HG02943 (cell line): Measurements from ENCODE around the gene MIGA1.
A peak's percentile ranks its signal among the peaks of the same experiment; 100 is the strongest.
"Not testable (repeated sequence)": the region's sequence is repeated elsewhere in the genome, so short reads cannot be mapped to it uniquely, and the experiment has no call there.

Experiments used
- ATAC-seq: cut with Tn5 transposase; IDR thresholded peaks from one replicate; pipeline ENCODE4 v1.9.1; 2021; ENCODE audit warnings: mild to moderate bottlenecking, low read depth, moderate library complexity; ENCODE audit not compliant: unreplicated experiment

Gene MIGA1, protein sequence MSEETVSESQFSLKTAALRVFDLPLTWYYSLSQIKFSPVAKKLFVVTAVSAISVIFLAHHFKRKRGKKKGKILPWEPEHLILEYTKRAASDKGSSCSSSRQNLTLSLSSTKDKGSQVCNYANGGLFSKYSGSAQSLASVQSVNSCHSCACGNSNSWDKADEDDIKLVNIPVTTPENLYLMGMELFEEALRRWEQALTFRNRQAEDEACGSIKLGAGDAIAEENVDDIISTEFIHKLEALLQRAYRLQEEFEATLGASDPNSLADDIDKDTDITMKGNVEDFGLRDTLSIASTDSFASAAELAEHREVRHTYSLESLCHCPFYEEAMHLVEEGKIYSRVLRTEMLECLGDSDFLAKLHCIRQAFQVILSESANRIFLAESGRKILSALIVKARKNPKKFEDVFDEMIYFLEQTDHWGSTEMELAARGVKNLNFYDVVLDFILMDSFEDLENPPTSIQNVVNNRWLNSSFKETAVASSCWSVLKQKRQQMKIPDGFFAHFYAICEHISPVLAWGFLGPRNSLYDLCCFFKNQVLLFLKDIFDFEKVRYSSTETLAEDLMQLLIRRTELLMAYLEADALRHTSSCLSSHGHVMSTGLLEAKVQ

DNA sequence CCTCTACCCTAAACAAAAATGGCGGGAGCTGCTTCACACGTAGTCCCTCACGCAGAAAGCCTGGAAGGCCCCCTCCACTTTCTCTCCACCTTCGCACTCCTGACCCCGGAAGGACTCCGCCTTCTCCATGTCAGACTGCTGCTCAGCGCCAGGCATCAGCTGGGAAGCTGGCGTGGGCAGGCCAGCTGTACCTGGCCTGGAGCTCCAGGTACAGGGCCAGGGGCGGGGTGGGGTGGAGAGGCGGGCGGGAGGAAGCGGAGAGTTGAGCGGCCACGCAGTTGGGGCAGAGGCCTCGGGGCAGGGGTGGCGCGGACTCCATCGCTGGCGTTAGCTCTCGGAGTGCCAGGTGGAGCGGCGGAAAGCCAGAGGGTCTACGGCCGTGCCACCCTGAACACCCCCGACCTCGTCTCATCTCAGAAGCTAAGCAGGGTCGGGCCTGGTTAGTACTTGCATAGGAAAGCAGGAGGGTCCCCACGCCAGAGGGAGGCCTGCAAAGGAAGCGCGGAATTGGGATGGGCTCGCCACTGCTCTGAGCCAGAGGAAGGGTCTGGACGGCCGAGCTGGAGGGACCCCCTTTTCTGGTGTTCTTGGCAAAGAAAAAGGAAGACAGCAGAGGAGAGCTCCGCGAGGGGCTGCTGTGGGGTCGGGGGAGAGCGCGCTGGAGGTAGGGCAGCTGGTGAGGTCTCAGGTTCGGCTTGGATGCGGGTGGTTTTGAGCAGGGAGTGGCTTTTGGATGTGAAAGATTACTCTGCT is at the start of gene MIGA1:
Gene MIGA1, plus strand, starts transcription at position 121 of the 753 bp plus-strand sequence. CDS start 3,604 bp downstream, outside the sequence.
- ATAC-seq: peak; percentile 89

DNA sequence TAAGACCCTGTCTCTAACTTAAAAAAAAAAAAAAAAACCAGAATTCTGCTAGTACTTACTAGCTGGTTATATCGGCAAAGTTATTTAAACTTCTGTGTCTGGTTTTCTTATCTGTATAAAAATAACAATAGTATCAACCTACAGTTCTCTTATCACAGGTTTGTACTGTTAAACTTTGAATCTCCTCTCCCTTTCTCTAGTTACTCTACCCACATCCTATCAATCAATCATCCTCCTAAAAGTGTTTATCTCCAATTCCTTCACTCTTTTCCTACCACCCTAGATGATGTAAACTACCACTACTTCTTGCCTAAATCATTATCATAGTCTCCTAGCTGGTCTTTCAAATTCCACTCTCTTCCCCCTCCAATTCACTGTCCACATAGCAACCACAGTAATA is 47.4 kb upstream of the MIGA1 start:
- ATAC-seq: no peak

DNA sequence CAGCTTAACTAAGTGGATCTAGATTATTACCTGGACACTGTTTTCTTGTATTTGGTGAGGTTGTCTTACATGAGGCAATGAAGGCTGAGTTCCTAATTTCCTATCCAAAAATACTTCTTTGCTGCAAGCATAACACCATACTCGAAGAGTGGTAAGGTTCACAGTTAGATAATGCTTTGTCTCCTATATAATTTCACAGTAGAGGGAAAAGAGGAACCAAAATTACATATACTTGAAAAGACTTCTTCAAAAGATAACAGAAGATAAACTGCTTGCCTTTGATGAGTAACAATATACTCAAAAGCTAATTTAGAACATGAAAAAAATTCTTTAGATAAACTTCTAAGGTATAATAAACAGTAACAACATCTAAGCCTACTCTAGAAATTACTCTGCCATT is 40.2 kb upstream of the MIGA1 start:
- ATAC-seq: no peak

DNA sequence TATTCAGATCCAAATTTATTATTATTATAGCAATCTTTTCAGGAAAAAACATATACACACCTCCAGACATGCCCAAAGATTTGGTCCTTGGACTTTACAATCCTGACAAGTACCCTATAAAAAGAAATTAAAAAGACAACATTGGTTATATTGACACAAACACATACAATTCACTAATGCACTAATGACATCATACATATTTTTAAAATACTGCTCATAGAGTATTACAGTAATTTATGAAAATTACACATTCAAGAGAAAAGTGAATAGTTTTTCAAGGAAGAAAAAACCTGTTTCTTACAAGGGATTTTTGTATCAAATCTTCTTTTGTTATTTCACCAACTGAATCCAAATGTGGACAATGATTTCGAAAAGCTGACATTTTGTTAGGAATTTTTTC is 38.1 kb upstream of the MIGA1 start:
- no peak for ATAC-seq

DNA sequence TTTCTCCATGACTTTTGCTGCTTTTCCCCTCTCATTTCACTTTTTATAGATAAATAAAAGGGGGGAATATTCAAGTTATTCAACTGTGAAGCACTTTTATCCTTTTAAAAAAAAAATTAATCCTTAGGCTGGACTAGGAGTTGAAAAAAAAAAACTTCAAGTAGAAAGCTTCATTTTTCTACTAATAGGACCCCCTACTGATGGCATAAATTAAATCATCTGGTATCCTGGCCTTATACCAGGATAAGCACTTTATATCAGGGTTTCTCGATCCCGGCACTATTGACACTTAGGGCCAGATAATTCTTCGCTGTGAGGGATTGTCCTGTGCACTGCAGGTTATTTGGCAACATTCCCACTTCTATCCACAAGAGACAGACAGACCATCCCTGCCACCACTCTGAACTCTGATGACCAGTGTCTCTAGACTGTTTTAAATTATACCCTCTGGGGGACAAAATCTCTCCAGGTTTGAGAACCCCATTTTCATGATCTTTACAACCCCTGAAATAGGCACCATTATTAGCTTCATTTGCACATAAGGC is 37.4 kb upstream of the MIGA1 start:
- ATAC-seq: no peak

DNA sequence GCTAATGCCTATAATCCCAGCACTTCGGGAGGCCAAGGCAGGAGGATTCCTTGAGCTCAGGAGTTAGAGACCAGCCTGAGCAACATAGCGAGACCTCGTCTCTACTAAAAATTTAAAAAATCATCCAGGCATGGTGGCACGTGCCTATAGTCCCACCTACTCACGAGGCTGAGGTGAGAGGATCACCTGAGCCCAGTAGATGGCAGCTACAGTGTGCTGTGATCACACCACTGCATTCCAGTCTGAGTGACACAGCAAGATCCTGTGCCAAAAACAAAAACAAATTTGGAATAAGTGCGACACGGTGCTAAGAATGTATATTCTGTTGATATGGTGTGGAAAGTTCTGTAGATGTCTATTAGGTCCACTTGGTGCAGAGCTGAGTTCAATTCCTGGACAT is 34.9 kb upstream of the MIGA1 start:
- ATAC-seq: no peak

DNA sequence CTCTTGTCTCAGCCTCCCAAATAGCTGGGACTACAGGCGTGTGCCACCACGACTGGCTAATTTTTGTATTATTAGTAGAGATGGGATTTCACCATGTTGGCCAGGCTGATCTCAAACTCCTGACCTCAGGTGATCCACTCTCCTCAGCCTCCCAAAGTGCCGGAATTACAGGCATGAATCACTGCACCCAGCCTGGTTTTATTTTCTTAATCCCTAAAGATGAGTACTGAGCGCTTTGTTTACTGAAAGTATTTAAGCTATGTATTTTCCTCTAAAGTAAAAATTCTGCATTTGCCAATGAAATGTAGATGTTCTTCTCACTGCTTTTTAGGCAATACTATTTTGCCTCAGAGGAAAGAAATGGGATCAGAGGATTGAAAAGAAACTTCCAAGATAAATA is 30.0 kb upstream of the MIGA1 start:
- not testable (repeated sequence) for ATAC-seq

DNA sequence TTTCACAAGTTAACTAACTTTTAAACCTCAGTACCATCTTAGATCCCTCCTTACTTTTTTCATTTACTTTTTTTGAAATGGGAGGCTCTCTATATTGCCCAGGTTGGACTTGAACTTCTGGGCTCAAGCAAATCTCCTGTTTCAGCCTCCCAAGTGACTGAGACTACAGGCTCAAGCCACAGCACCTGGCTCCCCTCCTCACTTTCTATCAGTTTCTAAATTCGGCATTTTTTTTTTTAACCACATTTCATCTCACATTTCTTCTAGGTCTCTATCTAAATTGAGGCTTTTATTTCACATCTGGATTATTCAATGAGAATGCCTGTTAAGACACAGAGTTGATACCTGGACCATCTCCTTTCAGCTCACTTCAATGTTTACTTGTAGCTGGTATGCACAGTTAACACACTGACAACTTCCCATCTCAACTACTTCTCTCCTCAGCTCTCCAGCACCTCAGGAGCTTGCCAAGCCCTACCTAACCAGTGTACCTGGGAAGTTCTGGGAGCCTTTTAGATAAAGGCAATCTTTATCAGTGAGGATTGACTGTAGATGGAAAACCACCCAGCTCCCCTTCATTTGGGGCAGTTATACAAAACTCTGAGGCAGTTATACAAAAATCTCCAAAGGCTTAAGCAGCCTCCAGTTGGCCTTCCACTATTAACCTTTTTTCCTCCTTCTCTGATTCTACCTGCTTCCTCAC is 23.2 kb upstream of the MIGA1 start:
- ATAC-seq: no peak

DNA sequence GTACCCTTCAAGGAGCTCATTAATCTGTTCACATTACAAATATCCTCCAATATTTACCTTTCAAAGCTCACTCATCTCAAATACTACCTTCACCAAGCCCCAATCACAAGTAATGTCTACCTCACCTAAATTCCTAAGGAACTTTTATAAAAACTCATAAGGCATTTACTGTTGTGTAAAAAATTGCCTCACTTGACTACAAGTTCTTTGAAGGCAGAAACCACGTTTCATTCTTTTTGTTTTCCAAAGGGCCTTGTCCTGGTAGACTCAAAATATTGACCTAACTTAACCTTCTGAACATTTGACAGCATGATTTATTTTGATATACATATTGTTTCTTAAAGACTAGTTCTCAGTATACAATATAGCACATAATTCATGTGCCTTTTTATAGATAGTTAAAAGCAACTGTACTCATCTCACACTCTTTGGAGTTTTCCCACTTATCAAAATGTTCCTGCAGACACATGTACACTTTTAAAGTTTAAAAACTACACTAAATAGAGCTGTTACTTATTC is 22.3 kb upstream of the MIGA1 start:
- no peak for ATAC-seq

DNA sequence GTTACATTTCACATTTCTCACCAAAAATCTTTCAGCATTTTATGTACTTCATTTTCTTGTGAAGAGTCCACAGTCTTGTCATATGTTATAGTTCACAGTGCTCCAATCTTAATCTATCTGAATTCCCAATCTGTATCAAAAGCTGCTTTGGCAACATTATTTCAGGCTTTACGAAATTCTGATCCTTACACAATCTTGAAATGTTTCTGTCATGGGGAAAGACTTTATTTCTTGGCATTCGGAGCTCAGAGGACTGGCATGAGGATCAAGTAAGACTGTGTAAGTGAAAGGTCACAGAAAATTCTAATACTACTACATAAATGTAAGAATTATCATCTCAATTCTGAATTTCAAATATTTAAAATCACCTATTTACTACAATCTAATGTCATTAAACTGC is 21.8 kb upstream of the MIGA1 start:
- no peak for ATAC-seq

DNA sequence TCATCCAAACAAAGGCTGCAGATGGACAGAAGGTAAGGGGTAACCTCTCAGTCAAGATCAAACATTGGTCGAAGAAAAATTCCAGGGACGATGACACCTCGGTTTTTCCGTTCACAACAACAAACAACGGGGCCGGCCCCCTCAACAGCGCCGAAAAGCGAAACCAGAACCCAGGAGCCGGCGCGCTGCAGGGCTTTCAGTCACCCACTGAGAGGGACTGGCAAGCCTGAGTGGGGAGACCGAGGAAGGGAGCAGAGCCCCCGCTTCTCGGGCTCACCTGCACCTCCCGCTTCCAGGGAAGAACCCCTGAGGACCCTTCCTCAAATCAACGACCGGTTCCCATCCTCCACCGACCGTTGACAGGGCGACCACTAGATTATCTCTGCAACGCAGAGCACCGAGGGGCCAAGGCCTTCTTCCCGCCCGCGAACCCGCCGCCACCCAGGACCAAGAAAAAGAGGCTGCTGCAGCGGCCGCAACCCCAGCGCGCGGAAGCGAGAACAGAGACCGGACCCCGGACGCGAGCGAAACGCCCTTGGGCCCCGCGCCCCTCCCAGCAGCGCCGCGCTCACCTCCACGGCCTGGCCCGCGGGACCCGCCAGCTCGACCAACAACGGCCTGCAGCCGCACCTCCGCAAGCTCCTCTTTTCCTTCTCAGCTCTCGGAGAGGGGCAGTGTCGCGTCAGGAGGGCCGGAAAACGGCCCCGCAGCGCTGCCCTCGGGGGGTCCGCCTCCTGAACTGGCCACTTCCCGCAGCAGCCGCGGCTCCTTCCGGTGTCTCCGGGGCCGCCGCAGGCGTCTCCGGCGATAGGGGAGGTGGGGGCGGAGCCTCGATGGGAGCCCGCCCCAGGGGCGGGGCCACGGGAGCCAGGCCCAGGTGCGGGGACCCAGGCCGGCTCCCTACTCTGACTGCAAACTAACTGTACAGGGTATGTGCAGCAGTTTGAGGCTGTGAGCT is 20.1 kb upstream of the MIGA1 start, which contains the start of gene USP33:
Gene USP33, minus strand, starts transcription at position 782 of the 958 bp plus-strand sequence. CDS start 18,155 bp downstream, outside the sequence.
- peak; percentile 95 for ATAC-seq

DNA sequence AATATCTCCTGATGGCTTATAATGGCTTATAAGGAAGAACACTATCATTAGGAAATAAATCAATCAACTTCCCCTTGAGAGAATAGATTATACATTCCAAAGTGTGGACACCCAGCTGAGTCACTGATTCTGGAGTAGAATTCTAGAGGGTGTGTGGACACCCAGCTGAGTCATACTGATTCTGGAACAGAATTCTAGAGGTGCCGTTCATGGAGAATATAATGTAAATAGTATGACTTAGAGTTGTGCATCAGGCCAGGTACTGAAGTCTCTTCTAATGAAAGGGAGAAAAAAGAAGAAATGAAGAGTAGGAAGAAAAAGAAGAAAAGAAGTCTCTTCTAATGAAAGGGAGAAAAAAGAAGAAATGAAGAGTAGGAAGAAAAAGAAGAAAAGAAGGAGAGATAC is 17.4 kb upstream of the MIGA1 start:
- no peak for ATAC-seq

DNA sequence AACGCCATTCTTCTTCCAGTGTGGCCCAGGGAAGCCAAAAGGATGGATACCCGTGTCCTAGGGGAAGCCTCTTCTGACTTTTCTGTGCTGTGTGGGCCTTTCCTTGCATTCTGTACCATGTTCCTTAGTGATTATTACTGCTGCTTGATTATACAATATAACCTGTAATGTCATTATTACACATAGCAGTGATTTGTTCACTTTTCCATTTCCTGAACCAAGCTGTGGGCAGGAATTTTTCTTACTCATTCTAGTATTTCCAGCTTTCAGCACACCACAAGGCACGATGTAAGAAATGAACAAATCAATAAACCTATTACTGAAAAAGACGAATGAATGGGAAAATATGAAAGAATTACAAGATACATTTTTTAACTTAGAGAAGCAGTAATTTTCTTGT is 11.4 kb upstream of the MIGA1 start:
- no peak for ATAC-seq

DNA sequence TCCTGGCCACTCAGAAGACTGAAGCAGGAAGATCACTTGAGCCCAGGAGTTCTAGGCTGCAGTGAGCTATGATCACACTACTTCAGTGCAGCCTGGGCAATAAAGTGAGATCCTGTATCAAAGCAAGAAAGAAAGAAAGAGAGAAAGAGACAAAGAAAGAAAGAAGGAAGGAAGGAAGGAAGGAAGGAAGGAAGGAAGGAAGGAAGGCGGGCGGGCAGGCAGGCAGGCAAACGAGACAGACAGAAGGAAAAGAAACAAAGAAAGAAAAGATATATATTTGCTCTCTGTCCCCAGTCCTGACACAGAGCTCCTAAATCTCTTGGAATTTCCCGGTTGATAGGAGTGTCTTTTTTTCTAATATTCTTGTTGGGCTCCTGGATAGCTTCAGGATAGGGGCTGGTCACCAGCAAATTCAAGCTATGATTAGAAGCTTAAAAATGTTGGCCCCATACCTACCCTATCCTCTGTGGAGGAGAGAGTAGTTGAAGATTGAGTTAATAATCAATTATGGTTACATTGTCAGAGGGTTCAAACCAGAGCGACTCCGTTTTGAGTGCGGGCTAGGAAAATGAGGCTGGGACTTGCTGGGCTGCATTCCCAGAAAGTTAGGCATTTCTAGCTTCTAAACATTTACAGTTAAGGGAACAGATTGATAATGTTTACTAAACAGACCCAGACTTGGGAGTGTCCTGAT is 3.3 kb upstream of the MIGA1 start:
- no peak for ATAC-seq

DNA sequence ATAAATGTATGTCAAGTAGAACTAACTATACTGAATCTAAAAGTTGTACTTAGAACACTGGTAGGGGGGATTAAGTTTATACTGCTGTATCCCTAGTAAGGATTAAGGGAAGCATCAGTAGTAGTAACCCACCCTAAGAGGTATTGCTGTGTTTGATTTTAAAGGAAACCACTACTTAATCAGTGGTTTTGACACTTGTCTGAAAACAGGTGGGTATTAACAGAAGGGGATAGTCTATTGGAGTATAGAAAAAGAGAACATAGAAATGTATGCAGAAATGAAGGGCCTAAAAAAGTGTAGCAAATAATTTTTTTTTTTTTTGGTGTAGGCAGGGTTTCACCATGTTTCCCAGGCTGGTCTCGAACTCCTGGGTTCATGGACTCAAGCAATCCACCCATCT is 2.2 kb downstream of the MIGA1 start:
- ATAC-seq: no peak

DNA sequence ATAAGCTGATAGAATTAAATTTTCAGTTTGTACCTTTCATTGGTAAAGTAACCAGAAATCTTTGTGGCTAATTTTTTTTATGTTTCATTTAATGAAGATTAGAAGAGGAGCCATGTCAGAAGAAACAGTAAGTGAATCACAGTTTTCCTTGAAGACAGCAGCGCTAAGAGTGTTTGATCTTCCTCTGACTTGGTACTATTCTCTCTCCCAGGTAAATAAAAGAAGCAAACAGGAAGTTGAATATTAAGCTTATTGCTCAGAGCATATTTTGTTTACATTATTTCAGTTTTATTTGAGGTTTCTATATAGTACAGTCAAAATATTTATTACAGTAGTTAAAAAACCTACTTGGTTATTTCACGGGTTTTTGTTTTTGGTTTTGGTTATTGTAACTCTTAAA is 3.7 kb downstream of the MIGA1 start:
- no peak for ATAC-seq

DNA sequence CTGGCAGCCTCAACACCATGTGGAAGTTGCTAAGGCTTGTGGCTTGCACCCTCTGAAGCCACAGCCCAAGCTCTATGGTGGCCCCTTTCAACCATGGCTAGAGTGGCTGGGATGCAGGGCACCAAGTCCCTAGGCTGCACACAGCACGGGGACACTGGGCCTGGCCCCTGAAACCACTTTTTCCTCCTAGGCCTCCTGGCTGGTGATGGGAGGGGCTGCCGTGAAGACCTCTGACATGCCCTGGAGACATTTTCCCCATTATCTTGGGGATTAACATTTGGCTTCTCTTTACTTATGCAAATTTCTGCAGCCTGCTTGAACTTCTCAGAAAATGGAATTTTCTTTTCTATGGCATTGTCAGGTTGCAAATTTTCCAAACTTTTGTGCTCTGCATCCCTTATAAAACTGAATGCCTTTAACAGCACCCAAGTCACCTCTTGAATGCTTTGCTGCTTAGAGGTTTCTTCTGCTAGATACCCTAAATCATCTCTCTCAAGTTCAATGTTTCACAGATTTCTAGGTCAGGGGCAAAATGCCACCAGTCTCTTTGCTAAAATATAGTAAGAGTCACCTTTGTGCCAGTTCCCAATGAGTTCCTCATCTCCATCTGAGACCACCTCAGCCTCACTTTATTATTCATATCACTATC is 6.8 kb downstream of the MIGA1 start:
- not testable (repeated sequence) for ATAC-seq

DNA sequence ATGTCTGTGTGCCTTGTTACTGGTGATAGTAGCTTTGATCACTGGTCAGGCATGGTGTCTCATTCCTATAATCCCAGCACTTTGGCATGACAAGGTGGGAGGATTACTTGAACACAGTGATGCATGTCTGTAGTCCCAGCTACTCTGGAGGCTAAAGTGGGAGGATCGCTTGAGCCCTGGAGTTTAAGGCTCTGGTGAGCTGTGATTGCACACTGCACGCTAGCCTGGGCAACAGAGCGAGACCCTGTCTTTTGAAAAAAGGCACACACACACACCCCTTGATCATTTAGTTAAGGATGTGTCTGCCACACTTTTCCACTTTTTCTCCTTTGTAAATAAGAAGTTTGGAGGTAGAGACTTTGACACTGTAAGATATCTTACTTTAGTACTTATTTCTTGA is 15.1 kb downstream of the MIGA1 start:
- ATAC-seq: no peak
